ENCODE measurements around the gene SH3RF3. TPM values are rescaled to one million over a fixed set of nuclear protein-coding genes. Genes with fewer than 3 reads are reported as not detected.

SH3RF3 gene
- total RNA-seq, 1 experiment from 2014 or later: not detected

DNA sequence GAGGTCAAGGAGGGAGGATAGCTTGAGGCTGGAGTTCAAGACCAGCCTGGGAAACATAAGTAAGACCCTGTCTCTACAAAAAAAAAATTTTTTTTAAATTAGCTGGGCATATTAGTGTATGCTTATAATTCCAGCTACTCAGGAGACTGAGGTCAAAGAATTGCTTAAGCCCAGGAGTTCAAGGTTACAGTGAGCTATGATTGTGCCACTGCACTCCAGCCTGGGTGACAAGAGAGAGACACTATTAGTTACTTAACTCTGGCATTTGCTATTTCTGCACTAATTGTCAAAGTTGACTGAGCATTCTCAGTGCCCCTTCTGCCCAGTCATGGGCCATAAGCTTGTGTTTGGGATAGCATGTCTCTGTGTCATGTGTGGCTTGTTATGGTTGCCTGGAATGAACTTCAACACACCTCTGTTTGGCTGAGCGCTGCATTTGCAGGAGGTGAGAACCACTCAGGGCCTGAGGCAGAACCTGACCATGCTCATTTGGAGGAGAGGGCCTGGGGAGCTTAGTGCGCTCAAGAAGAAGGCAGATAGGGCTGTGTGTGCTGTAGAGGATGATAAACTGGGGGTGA, 77.7 kb downstream of the SH3RF3 start:
- no peak overlapping the region for H2AFZ ChIP-seq (ENCODE audit: low read depth, low read length, poor library complexity, severe bottlenecking)
- H3K9me3 ChIP-seq (ENCODE audit: control insufficient read depth in 1 of 2, insufficient read depth in 1 of 2, low read depth in 1 of 2, low read length in 2 of 2): no peaks in the 10 kb centered on the region
- DNase-seq (ENCODE audit: low read depth, low spot score) (no peak), ATAC-seq (no peak)
- POLR2A ChIA-PET: no interaction called here
- no peak overlapping the region for H3K9ac ChIP-seq (ENCODE audit: low read length)
- no peaks in the 10 kb centered on the region for H3K36me3 ChIP-seq (ENCODE audit: control insufficient read depth in 1 of 2, insufficient read depth in 2 of 2, low read length in 2 of 2)
- H3K79me2 ChIP-seq (ENCODE audit: insufficient read depth, low read length): no peaks in the 10 kb centered on the region
- H3K27me3 ChIP-seq (ENCODE audit: insufficient read depth, low read length): no peaks in the 10 kb centered on the region
- BruUV-seq (replicated peaks): no TSS peak
- RAD21 ChIA-PET (ENCODE audit: low non-redundant PET in 1 of 2, low total read pairs in 2 of 2, uncharacterized antibody in 2 of 2, unreplicated experiment in 2 of 2): no interaction called here
- intact Hi-C loops (cut with micrococcal nuclease): loop anchor here (10.0 kb wide), 1 partner anchor 352 kb away; no protein-coding TSS in a partner anchor
- CTCF ChIA-PET: no interaction called here
- TF ChIP-seq EGR1 (IDR thresholded peaks at IDR 0.05; ENCODE audit: low read depth) (no peak), EZH2phosphoT487 (IDR thresholded peaks at IDR 0.05; ENCODE audit: borderline replicate concordance) (no peak), SP1 (IDR thresholded peaks at IDR 0.05; ENCODE audit: low read depth) (no peak), JUND (IDR thresholded peaks at IDR 0.05) (no peak), ELF1 (IDR thresholded peaks at IDR 0.05; ENCODE audit: borderline replicate concordance, low read depth) (no peak), CEBPB (IDR thresholded peaks at IDR 0.05; ENCODE audit: low read depth) (no peak), CBX3 (IDR thresholded peaks at IDR 0.05; ENCODE audit: low read depth) (no peak), CTCF (IDR thresholded peaks at IDR 0.05 in 2 of 3, conservative IDR thresholded peaks at IDR 0.05 in 1 of 3; ENCODE audit: borderline replicate concordance in 1 of 3, insufficient read depth in 1 of 3, low read depth in 2 of 3, low read length in 2 of 3) (no peak)
- H3K4me3 ChIP-seq (replicated peaks in 1 of 2; ENCODE audit: low read depth in 1 of 2, low read length in 2 of 2): no peak overlapping the region
- no peaks in the 10 kb centered on the region for H4K20me1 ChIP-seq (ENCODE audit: insufficient read depth)
- H3K4me1 ChIP-seq (ENCODE audit: control insufficient read depth in 1 of 2, insufficient read depth in 2 of 2, low read length in 2 of 2): peaks cover 9 to 12% of the 10 kb centered on the region in 2 experiments; a peak in 3 of 4 replicates
- no peak overlapping the region for H3K4me2 ChIP-seq (ENCODE audit: low read length)
- no peak overlapping the region for H3K27ac ChIP-seq (ENCODE audit: low read depth, low read length)
- H3K9me2 ChIP-seq (ENCODE audit: insufficient read depth): no peaks in the 10 kb centered on the region

DNA sequence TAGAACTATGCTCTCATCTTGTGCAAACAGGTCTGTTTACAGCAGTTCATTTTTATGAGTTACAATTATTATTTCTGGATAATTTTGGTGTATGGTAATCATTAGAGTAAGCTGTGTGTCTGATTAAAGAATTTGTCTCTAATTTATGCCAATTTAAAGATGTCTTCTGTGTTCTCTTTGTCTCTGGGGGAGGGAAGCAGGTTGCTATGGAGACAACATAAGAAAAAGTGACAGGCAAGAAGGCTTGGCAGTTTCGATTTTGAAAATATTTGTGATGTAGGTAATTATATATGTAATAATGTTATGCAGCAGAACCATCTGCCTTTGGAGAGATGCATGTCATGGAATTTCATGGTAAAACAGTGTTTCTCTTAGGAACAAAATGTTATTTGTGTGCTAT, 78.2 kb downstream of the SH3RF3 start:
- Histone ChIP-seq H3K27ac (ENCODE audit: low read depth, low read length) (no peak overlapping the region), H3K9ac (ENCODE audit: low read length) (no peak overlapping the region), H3K36me3 (ENCODE audit: control insufficient read depth in 1 of 2, insufficient read depth in 2 of 2, low read length in 2 of 2) (no peaks in the 10 kb centered on the region), H3K4me3 (replicated peaks in 1 of 2; ENCODE audit: low read depth in 1 of 2, low read length in 2 of 2) (no peak overlapping the region), H2AFZ (ENCODE audit: low read depth, low read length, poor library complexity, severe bottlenecking) (no peak overlapping the region), H3K4me2 (ENCODE audit: low read length) (no peak overlapping the region), H3K27me3 (ENCODE audit: insufficient read depth, low read length) (no peaks in the 10 kb centered on the region; the same call in 1 of the 2 replicates), H3K79me2 (ENCODE audit: insufficient read depth, low read length) (no peaks in the 10 kb centered on the region), H4K20me1 (ENCODE audit: insufficient read depth) (no peaks in the 10 kb centered on the region), H3K9me2 (ENCODE audit: insufficient read depth) (no peaks in the 10 kb centered on the region), H3K9me3 (ENCODE audit: control insufficient read depth in 1 of 2, insufficient read depth in 1 of 2, low read depth in 1 of 2, low read length in 2 of 2) (no peaks in the 10 kb centered on the region), H3K4me1 (ENCODE audit: control insufficient read depth in 1 of 2, insufficient read depth in 2 of 2, low read length in 2 of 2) (peaks cover 9 to 12% of the 10 kb centered on the region in 2 experiments; a peak in 3 of 4 replicates)
- intact Hi-C loops (cut with micrococcal nuclease): loop anchor here (10.0 kb wide), 1 partner anchor 352 kb away; no protein-coding TSS in a partner anchor
- ATAC-seq (no peak), DNase-seq (ENCODE audit: low read depth, low spot score) (no peak)
- no TSS peak for BruUV-seq (replicated peaks)
- ChIA-PET POLR2A (no interaction called here), RAD21 (ENCODE audit: low non-redundant PET in 1 of 2, low total read pairs in 2 of 2, uncharacterized antibody in 2 of 2, unreplicated experiment in 2 of 2) (interaction anchor here in 1 of 2 experiments (0.6 kb wide), 1 partner anchor 206 kb away, joined by 10 read pairs; no protein-coding TSS in a partner anchor), CTCF (no interaction called here)
- TF ChIP-seq SRF (IDR thresholded peaks at IDR 0.05; ENCODE audit: low read depth): no peak
- TF ChIP-seq SP1 (IDR thresholded peaks at IDR 0.05; ENCODE audit: low read depth): no peak
- no peak for TF ChIP-seq ELF1 (IDR thresholded peaks at IDR 0.05; ENCODE audit: borderline replicate concordance, low read depth)
- no peak for TF ChIP-seq POLR2AphosphoS5 (IDR thresholded peaks at IDR 0.05; ENCODE audit: low read depth, low read length)
- TF ChIP-seq CEBPB (IDR thresholded peaks at IDR 0.05; ENCODE audit: low read depth): no peak
- TF ChIP-seq ATF3 (IDR thresholded peaks at IDR 0.05): no peak
- no peak for TF ChIP-seq YY1 (IDR thresholded peaks at IDR 0.05; ENCODE audit: extremely low read depth, insufficient replicate concordance, low read depth, low read length)
- TF ChIP-seq REST (IDR thresholded peaks at IDR 0.05; ENCODE audit: low read depth): no peak
- TF ChIP-seq SIN3A (IDR thresholded peaks at IDR 0.05; ENCODE audit: low read depth): no peak
- TF ChIP-seq TCF7L2 (IDR thresholded peaks at IDR 0.05; ENCODE audit: borderline replicate concordance, extremely low read depth, insufficient read depth, insufficient read length): no peak
- TF ChIP-seq EZH2phosphoT487 (IDR thresholded peaks at IDR 0.05; ENCODE audit: borderline replicate concordance): no peak

Measured in HCT116 (cell line).